ENCODE results near the gene DUSP9. TPM values are rescaled to one million over a fixed set of nuclear protein-coding genes. Genes with fewer than 3 reads are reported as not detected.
"Not testable (repeated sequence)": the region's sequence is repeated elsewhere in the genome, so short reads cannot be mapped to it uniquely, and the experiment has no call there.

DUSP9 gene
- total and polyA plus RNA-seq, 7 donors, result not detected

- no peaks in the 10 kb centered on the region for H3K4me1 ChIP-seq
- no peaks in the 10 kb centered on the region for H3K9me3 ChIP-seq
- DNase-seq, result no peak
- WGBS, 3 donors, result 85 to 94% (median 85%) methylated on average over 6 to 7 of the region's 7 CpGs
- intact Hi-C loops (cut with DNase I), result no loop called here
- no peak for TF ChIP-seq CTCF (IDR thresholded peaks at IDR 0.05)
- no peak for ATAC-seq
- no peak overlapping the region for H3K27ac ChIP-seq
- no peaks in the 10 kb centered on the region for H3K36me3 ChIP-seq (ENCODE audit: insufficient read depth in 1 of 2, low read depth in 1 of 2)
- no peak overlapping the region for H3K4me3 ChIP-seq
- peaks cover 0 to 5% (median 0%) of the 10 kb centered on the region in 3 donors for H3K27me3 ChIP-seq (ENCODE audit: insufficient read depth in 3 of 3, low read length in 2 of 3)
Measured at GRCh38 chrX:153600921-153601320, 46.1 kb upstream of the DUSP9 start.

GRCh38 chrX:153601511-153602110 is 45.4 kb upstream of the DUSP9 start:
- H3K4me1 ChIP-seq, result no peaks in the 10 kb centered on the region
- no peaks in the 10 kb centered on the region for H3K9me3 ChIP-seq
- H3K27ac ChIP-seq, result no peak overlapping the region
- ATAC-seq (no peak), DNase-seq (no peak)
- peaks cover 0 to 5% (median 0%) of the 10 kb centered on the region in 3 donors for H3K27me3 ChIP-seq (ENCODE audit: insufficient read depth in 3 of 3, low read length in 2 of 3)
- H3K4me3 ChIP-seq, result no peak overlapping the region
- 83 to 94% (median 92%) methylated on average over 12 of the region's 12 CpGs for WGBS, 3 donors
- intact Hi-C loops (cut with DNase I), result no loop called here
- TF ChIP-seq CTCF (IDR thresholded peaks at IDR 0.05), result no peak
- no peaks in the 10 kb centered on the region for H3K36me3 ChIP-seq (ENCODE audit: insufficient read depth in 1 of 2, low read depth in 1 of 2)

GRCh38 chrX:153602601-153603000 is 44.4 kb upstream of the DUSP9 start:
- 82 to 95% (median 90%) methylated on average over 3 of the region's 3 CpGs for WGBS, 3 donors
- Histone ChIP-seq H3K9me3 (no peaks in the 10 kb centered on the region), H3K27ac (no peak overlapping the region), H3K36me3 (ENCODE audit: insufficient read depth in 1 of 2, low read depth in 1 of 2) (no peaks in the 10 kb centered on the region), H3K27me3 (ENCODE audit: insufficient read depth in 3 of 3, low read length in 2 of 3) (peaks cover 0 to 5% (median 0%) of the 10 kb centered on the region in 3 donors), H3K4me1 (no peaks in the 10 kb centered on the region), H3K4me3 (no peak overlapping the region)
- DNase-seq, result no peak
- intact Hi-C loops (cut with DNase I), result no loop called here
- TF ChIP-seq CTCF (IDR thresholded peaks at IDR 0.05), result no peak
- ATAC-seq, result no peak

- Histone ChIP-seq H3K27ac (no peak overlapping the region), H3K36me3 (ENCODE audit: insufficient read depth in 1 of 2, low read depth in 1 of 2) (no peaks in the 10 kb centered on the region), H3K4me1 (no peaks in the 10 kb centered on the region), H3K4me3 (no peak overlapping the region), H3K27me3 (ENCODE audit: insufficient read depth in 3 of 3, low read length in 2 of 3) (peaks cover 0 to 5% (median 0%) of the 10 kb centered on the region in 3 donors), H3K9me3 (no peaks in the 10 kb centered on the region)
- intact Hi-C loops (cut with DNase I), result no loop called here
- TF ChIP-seq CTCF (IDR thresholded peaks at IDR 0.05), result no peak
- 84 to 95% (median 94%) methylated on average over 9 to 17 of the region's 17 CpGs for WGBS, 3 donors
- DNase-seq, result no peak
- no peak for ATAC-seq
Measured at GRCh38 chrX:153603131-153603656, 43.8 kb upstream of the DUSP9 start.

GRCh38 chrX:153604666-153605380 is 42.2 kb upstream of the DUSP9 start:
- ATAC-seq; H3K4me1 ChIP-seq; intact Hi-C loops (cut with DNase I); H3K36me3 ChIP-seq (ENCODE audit: insufficient read depth in 1 of 2, low read depth in 1 of 2); H3K4me3 ChIP-seq; H3K27me3 ChIP-seq (ENCODE audit: insufficient read depth in 3 of 3, low read length in 2 of 3); H3K27ac ChIP-seq; DNase-seq; H3K9me3 ChIP-seq: not testable (repeated sequence)
- 76 to 89% (median 86%) methylated on average over 15 to 18 of the region's 18 CpGs for WGBS, 3 donors

Data from psoas muscle (tissue), 8 donors.